Smooth muscle cell (in vitro differentiated cells): ENCODE results near the gene CNIH3. TPM values are rescaled to one million over a fixed set of nuclear protein-coding genes. Genes with fewer than 3 reads are reported as not detected.
A peak's percentile ranks its signal among the peaks of the same experiment; 100 is the strongest.

Source experiments
- DNase-seq: peaks from one replicate; lab custom pipeline; 2025; ENCODE audit not compliant: unreplicated experiment; lab: John Stamatoyannopoulos, UW
- H2AFZ ChIP-seq: fragments of 200-600 bp; sonication (generic); 2 replicates; pipeline ENCODE4 v1.6.0; 2016; ENCODE audit warnings: antibody characterized with exemption, low read depth, mild to moderate bottlenecking
- H3F3A ChIP-seq: fragments of 200-600 bp; sonication (generic); 2 replicates; pipeline ENCODE4 v1.6.0; 2017; ENCODE audit warnings: antibody characterized with exemption, low read depth
- H3K27ac ChIP-seq: fragments of 200-600 bp; sonication (generic); 2 replicates; pipeline ENCODE4 v1.5.1; 2016; ENCODE audit warnings: low read depth, mild to moderate bottlenecking
- H3K27me3 ChIP-seq: fragments of 200-600 bp; sonication (generic); 2 replicates; pipeline ENCODE4 v1.6.1; 2016; ENCODE audit warnings: low read depth, mild to moderate bottlenecking
- H3K36me3 ChIP-seq: fragments of 200-600 bp; sonication (generic); 2 replicates; pipeline ENCODE4 v1.5.1; 2016; ENCODE audit warnings: low read depth
- H3K4me1 ChIP-seq: fragments of 200-600 bp; sonication (generic); 2 replicates; pipeline ENCODE4 v1.5.1; 2016; ENCODE audit warnings: low read depth
- H3K4me2 ChIP-seq: fragments of 200-600 bp; sonication (generic); 2 replicates; pipeline ENCODE4 v1.6.0; 2016; ENCODE audit warnings: mild to moderate bottlenecking
- H3K4me3 ChIP-seq: fragments of 200-600 bp; sonication (generic); 2 replicates; pipeline ENCODE4 v1.5.1; 2016; ENCODE audit warnings: mild to moderate bottlenecking
- H3K79me2 ChIP-seq: fragments of 200-600 bp; sonication (generic); 2 replicates; pipeline ENCODE4 v1.6.0; 2016; ENCODE audit warnings: low read depth, mild to moderate bottlenecking
- H3K9ac ChIP-seq: fragments of 200-600 bp; sonication (generic); 2 replicates; pipeline ENCODE4 v1.6.0; 2016; ENCODE audit warnings: low read depth
- H3K9me3 ChIP-seq: fragments of 200-600 bp; sonication (generic); replicated peaks from 2 replicates; pipeline ENCODE4 v1.5.1; 2016; ENCODE audit warnings: low read depth
- H4K20me1 ChIP-seq: fragments of 200-600 bp; sonication (generic); 2 replicates; pipeline ENCODE4 v1.6.0; 2016; ENCODE audit warnings: low read depth
- CTCF ChIP-seq: fragments of 200-600 bp; sonication (generic); IDR thresholded peaks from 2 replicates; pipeline ENCODE4 v1.5.1; 2017; ENCODE audit warnings: borderline replicate concordance, mild to moderate bottlenecking, antibody characterized with exemption; ENCODE audit not compliant: insufficient read depth, poor library complexity, severe bottlenecking
- WGBS: methylation state at CpG from one replicate; pipeline ENCODE4 v1.1.7; 2016; ENCODE audit warnings: low lambda C conversion rate; 5-methylcytosine and 5-hydroxymethylcytosine counted together
- polyA plus RNA-seq: library from polyadenylated mRNA; unstranded; fragments of >200 nt; fragmentation: Nextera tagmentation; extraction: Ambion mirVana; gene quantifications from 2 replicates; pipeline ENCODE4 v1.2.1, GENCODE V29; 2016
- total RNA-seq: library from RNA; depleted of rRNA; stranded (reverse); fragments of >200 nt; gene quantifications from 2 replicates; pipeline ENCODE4 v1.2.3, GENCODE V29; 2014

CNIH3 gene
- total and polyA plus RNA-seq, 2 experiments from 2014 or later = 6.6 to 8.0 TPM

GRCh38 chr1:224623743-224624333 lies 7.7 kb downstream of the CNIH3 start:
- TF ChIP-seq CTCF = no peak
- no peaks in the 10 kb centered on the region for H3K9me3 ChIP-seq
- H3K27ac ChIP-seq = peak overlapping the region; percentile 86
- peak overlapping the region; percentile 44 for H3K9ac ChIP-seq
- no peaks in the 10 kb centered on the region for H4K20me1 ChIP-seq
- H3K79me2 ChIP-seq = no peaks in the 10 kb centered on the region
- peaks cover 6% of the 10 kb centered on the region for H3K4me1 ChIP-seq
- 19% methylated on average over 7 of the region's 7 CpGs for WGBS
- DNase-seq = no peak
- H3F3A ChIP-seq = no peaks in the 10 kb centered on the region
- no peaks in the 10 kb centered on the region for H3K36me3 ChIP-seq
- peak overlapping the region; percentile 56 for H3K4me2 ChIP-seq
- H3K27me3 ChIP-seq = peaks cover 15% of the 10 kb centered on the region
- H3K4me3 ChIP-seq = no peak overlapping the region
- no peak overlapping the region for H2AFZ ChIP-seq

- Histone ChIP-seq H3K36me3 (no peaks in the 10 kb centered on the region), H4K20me1 (no peaks in the 10 kb centered on the region), H3K4me3 (no peak overlapping the region), H3K9ac (peak overlapping the region; percentile 35), H3K4me1 (peaks cover 6% of the 10 kb centered on the region), H3F3A (no peaks in the 10 kb centered on the region), H3K79me2 (no peaks in the 10 kb centered on the region), H3K27ac (peak overlapping the region; percentile 86), H2AFZ (no peak overlapping the region), H3K9me3 (no peaks in the 10 kb centered on the region), H3K27me3 (peaks cover 9% of the 10 kb centered on the region), H3K4me2 (peak overlapping the region; percentile 47)
- TF ChIP-seq CTCF = no peak
- DNase-seq = no peak
- 93% methylated on average over 4 of the region's 4 CpGs for WGBS
Observed at GRCh38 chr1:224624432-224624831, 8.3 kb downstream of the CNIH3 start.

GRCh38 chr1:224626042-224626441 lies 9.9 kb downstream of the CNIH3 start:
- no peak overlapping the region for H2AFZ ChIP-seq
- WGBS = 68% methylated on average over 1 of the region's 1 CpG
- no peaks in the 10 kb centered on the region for H4K20me1 ChIP-seq
- H3K27me3 ChIP-seq = no peaks in the 10 kb centered on the region
- no peak for TF ChIP-seq CTCF
- no peak overlapping the region for H3K4me3 ChIP-seq
- no peak overlapping the region for H3K9ac ChIP-seq
- H3K79me2 ChIP-seq = no peaks in the 10 kb centered on the region
- H3K27ac ChIP-seq = peak overlapping the region; percentile 28
- peaks cover 6% of the 10 kb centered on the region for H3K4me1 ChIP-seq
- no peaks in the 10 kb centered on the region for H3F3A ChIP-seq
- no peaks in the 10 kb centered on the region for H3K36me3 ChIP-seq
- H3K9me3 ChIP-seq = no peaks in the 10 kb centered on the region
- DNase-seq = no peak
- H3K4me2 ChIP-seq = peak overlapping the region; percentile 32

GRCh38 chr1:224629965-224630364 lies 13.8 kb downstream of the CNIH3 start:
- Histone ChIP-seq H3K9me3 (no peaks in the 10 kb centered on the region), H3K27ac (no peak overlapping the region), H2AFZ (no peak overlapping the region), H3K4me3 (no peak overlapping the region), H4K20me1 (no peaks in the 10 kb centered on the region), H3K79me2 (no peaks in the 10 kb centered on the region), H3F3A (peaks cover 10% of the 10 kb centered on the region), H3K4me1 (peaks cover 17% of the 10 kb centered on the region), H3K9ac (no peak overlapping the region), H3K36me3 (no peaks in the 10 kb centered on the region), H3K27me3 (no peaks in the 10 kb centered on the region), H3K4me2 (no peak overlapping the region)
- DNase-seq = no peak
- TF ChIP-seq CTCF = no peak
- WGBS = 96% methylated on average over 4 of the region's 4 CpGs
